ENCODE results near the gene MFSD12. TPM values are rescaled to one million over a fixed set of nuclear protein-coding genes. Genes with fewer than 3 reads are reported as not detected.

The MFSD12 gene
- total and polyA plus RNA-seq, 2 donors (not counting 3 experiments of a cell fraction or from before 2014, with no cell fraction given): 51.7 to 78.9 TPM

GRCh38 chr19:3528539-3529211 lies 28.7 kb downstream of the MFSD12 start:
- Histone ChIP-seq H2AFZ (ENCODE audit: low read depth, low read length) (no peak overlapping the region), H3K36me3 (ENCODE audit: control insufficient read depth in 2 of 2, extremely low read depth in 1 of 2, insufficient read depth in 2 of 2, low read length in 2 of 2) (peaks cover 9 to 61% of the 10 kb centered on the region in 2 experiments), H4K20me1 (replicated peaks; ENCODE audit: control insufficient read depth, extremely low read depth, insufficient read depth, low read length) (no peaks in the 10 kb centered on the region), H3K9me1 (replicated peaks; ENCODE audit: control insufficient read depth, extremely low read depth, insufficient read depth, low read length) (no peaks in the 10 kb centered on the region), H3K79me2 (ENCODE audit: control insufficient read depth, insufficient read depth, low read length) (no peaks in the 10 kb centered on the region), H3K9ac (replicated peaks; ENCODE audit: extremely low read depth, insufficient read depth, low read length) (no peak overlapping the region), H3K9me3 (replicated peaks; ENCODE audit: control insufficient read depth, insufficient read depth, low read length) (no peaks in the 10 kb centered on the region), H3K27ac (ENCODE audit: insufficient read depth, low read depth, low read length) (no peak overlapping the region), H3K4me3 (replicated peaks in 1 of 3; ENCODE audit: insufficient read depth in 1 of 3, low read depth in 1 of 3, low read length in 3 of 3) (no peak overlapping the region), H3K4me2 (ENCODE audit: insufficient read depth, low read length) (no peak overlapping the region), H3K27me3 (ENCODE audit: control insufficient read depth in 2 of 2, insufficient read depth in 2 of 2, low read length in 2 of 2) (no peaks in the 10 kb centered on the region), H3K4me1 (ENCODE audit: control insufficient read depth, extremely low read depth, insufficient read depth, low read length) (no peaks in the 10 kb centered on the region)
- no peak for FAIRE-seq
- POLR2A ChIA-PET: no interaction called here
- TF ChIP-seq JUN (IDR thresholded peaks at IDR 0.05; ENCODE audit: borderline replicate concordance, insufficient read depth, insufficient read length, low read depth): no peak
- no peak for TF ChIP-seq POLR2A (IDR thresholded peaks at IDR 0.05; ENCODE audit: low read depth, low read length)
- TF ChIP-seq CTCF (IDR thresholded peaks at IDR 0.05; ENCODE audit: extremely low read depth in 1 of 2, insufficient read depth in 1 of 2, low read depth in 1 of 2, low read length in 2 of 2): no peak
- no peak for TF ChIP-seq GATA2 (IDR thresholded peaks at IDR 0.05; ENCODE audit: insufficient read depth, insufficient read length, low read depth, low read length)
- TF ChIP-seq FOS (IDR thresholded peaks at IDR 0.05; ENCODE audit: borderline replicate concordance, insufficient read depth, low read length): no peak
- no peak for TF ChIP-seq MYC (IDR thresholded peaks at IDR 0.05; ENCODE audit: low read depth, low read length)
- TF ChIP-seq EZH2 (IDR thresholded peaks at IDR 0.05; ENCODE audit: borderline replicate concordance, low read depth, low read length, severe bottlenecking): no peak
- TF ChIP-seq MAX (IDR thresholded peaks at IDR 0.05; ENCODE audit: insufficient read depth, insufficient read length): no peak
- no peak for TF ChIP-seq POLR2AphosphoS5 (IDR thresholded peaks at IDR 0.05; ENCODE audit: insufficient read depth, low read depth, low read length)
- BruUV-seq (replicated peaks): no TSS peak
- intact Hi-C loops (cut with micrococcal nuclease) (no loop called here), dilution Hi-C loops (cut with MboI; ENCODE audit: extremely low pct_ligation_motif_present, low sequenced_read_pairs) (no loop called here)
- DNase-seq (ENCODE audit: low read depth, low spot score): no peak
- CTCF ChIA-PET: interaction anchor here (0.9 kb wide), 1 partner anchor 16 kb away, joined by 3 read pairs; no protein-coding TSS in a partner anchor

Measured in endothelial cell of umbilical vein (primary cell).